Aorta (tissue), 5 donors: ENCODE data around the gene APOL4. TPM values are rescaled to one million over a fixed set of nuclear protein-coding genes. Genes with fewer than 3 reads are reported as not detected.

Experiments used
- ATAC-seq: fragments of 200-7000 bp; cut with Tn5 transposase; one replicate; pipeline ENCODE4 v1.9.1; 2022; ENCODE audit warnings: moderate library complexity; ENCODE audit not compliant: low FRiP score
- DNase-seq, 2 donors: peaks; one replicate each; pipeline ENCODE4 v3.0.0-alpha.2; 2020
- H3K27ac ChIP-seq, 2 donors: one replicate each; pipeline ENCODE4 v1.5.1; 2013; ENCODE audit warnings: low read length in 2 of 2, mild to moderate bottlenecking in 2 of 2, moderate library complexity in 2 of 2, control low read depth in 1 of 2, inconsistent platforms in 1 of 2, low read depth in 1 of 2
- H3K27me3 ChIP-seq, 2 donors: one replicate each; pipeline ENCODE4 v1.6.1; 2013; ENCODE audit warnings: control low read depth in 1 of 2, low read length in 1 of 2, mild to moderate bottlenecking in 1 of 2, moderate library complexity in 1 of 2; ENCODE audit not compliant: insufficient read depth in 2 of 2, control insufficient read depth in 1 of 2
- H3K36me3 ChIP-seq, 2 donors: one replicate each; pipeline ENCODE4 v1.6.1; 2013; ENCODE audit warnings: control low read depth in 1 of 2, low read length in 1 of 2, mild to moderate bottlenecking in 1 of 2; ENCODE audit not compliant: insufficient read depth in 2 of 2, control insufficient read depth in 1 of 2
- H3K4me1 ChIP-seq, 2 donors: one replicate each; pipeline ENCODE4 v1.6.1; 2013; ENCODE audit warnings: low read length in 2 of 2, control low read depth in 1 of 2, mild to moderate bottlenecking in 1 of 2, moderate library complexity in 1 of 2; ENCODE audit not compliant: insufficient read depth in 2 of 2, control insufficient read depth in 1 of 2
- H3K4me3 ChIP-seq, 2 donors: one replicate each; pipeline ENCODE4 v1.5.1; 2013; ENCODE audit warnings: low read length in 2 of 2, control low read depth in 1 of 2, mild to moderate bottlenecking in 1 of 2
- H3K9me3 ChIP-seq: one replicate; pipeline ENCODE4 v1.6.1; 2013; ENCODE audit warnings: mild to moderate bottlenecking, low read length; ENCODE audit not compliant: control insufficient read depth
- WGBS, 2 donors: extraction: QIAGEN DNeasy Blood & Tissue Kit; methylation state at CpG; one replicate each; pipeline ENCODE4 v1.1.7; 2013; 5-methylcytosine and 5-hydroxymethylcytosine counted together
- intact Hi-C, 2 donors: fragments of 100-400 bp; cut with DNase I; formaldehyde crosslinking; loops; one replicate each; pipeline versions ENCODE4 v1.14.2 to v1.15.0; 2022
- polyA plus RNA-seq, 2 donors: library from polyadenylated mRNA; stranded (reverse); fragments of 200-250 nt; gene quantifications; one replicate each; pipeline ENCODE4 v1.2.3, GENCODE V29; 2013
- total RNA-seq, 2 donors: library from RNA; stranded (reverse); fragmentation: NEBNext Ultra II Directional; extraction: Animal tissue kit (Norgen Biotek cat#: 25700); gene quantifications; one replicate each; pipeline ENCODE4 v1.2.1, GENCODE V29; 2021
- donor health status: healthy with polysubstance abuse.
- donor health status: Bipolar disorder and iron deficiency.
- donor health status: DM: no; HTN: no; CAD: no.
- donor health status: DM: no; HTN: no; CAD: no.
- donor health status: DM: yes; HTN: yes; CAD: no.

APOL4 gene
- total and polyA plus RNA-seq, 4 donors: 0.82 to 10.5 (median 4.4) TPM

DNA sequence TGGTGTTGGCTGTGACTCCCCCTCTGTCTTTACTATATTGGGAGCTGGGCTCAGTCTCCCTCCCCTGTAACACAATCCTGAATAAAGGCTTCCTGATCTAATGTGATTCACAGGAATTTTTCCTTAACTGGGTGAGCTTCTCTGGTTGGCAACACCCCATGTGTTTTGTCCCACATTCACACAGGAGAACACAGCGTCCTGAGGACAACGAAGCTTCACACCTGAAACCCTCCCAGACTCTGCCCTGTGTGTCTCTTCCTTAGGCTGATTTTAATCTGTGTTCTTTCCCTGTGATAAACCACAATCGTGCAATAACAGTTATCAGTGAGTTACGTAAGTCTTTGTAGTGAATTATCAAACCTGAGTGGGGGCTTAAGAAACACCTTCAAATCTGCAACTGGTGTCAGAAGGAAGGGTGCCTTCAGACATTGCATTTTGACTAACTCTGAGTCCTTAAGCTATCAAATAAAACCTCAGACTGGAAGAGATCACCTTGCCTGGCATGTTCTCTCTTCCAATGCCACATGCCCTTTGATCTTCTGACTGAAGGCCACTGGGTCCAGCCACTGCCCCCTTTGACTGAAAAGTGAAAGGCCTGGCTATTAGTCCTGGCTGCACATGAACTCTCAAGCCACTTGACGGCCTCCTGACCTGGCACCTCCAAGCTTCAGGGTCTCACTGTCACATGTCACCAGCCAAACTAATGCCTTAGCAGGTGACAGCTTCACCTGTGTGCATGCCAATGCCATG lies 58.4 kb downstream of the APOL4 start:
- no peaks in the 10 kb centered on the region for H3K27me3 ChIP-seq
- no peak overlapping the region for H3K27ac ChIP-seq
- DNase-seq (no peak), ATAC-seq (no peak)
- no peak overlapping the region for H3K4me3 ChIP-seq
- WGBS, 2 donors: 80 to 83% methylated on average over 5 of the region's 5 CpGs
- intact Hi-C loops: no loop called here
- no peaks in the 10 kb centered on the region for H3K9me3 ChIP-seq
- H3K4me1 ChIP-seq: no peaks in the 10 kb centered on the region
- H3K36me3 ChIP-seq: no peaks in the 10 kb centered on the region

DNA sequence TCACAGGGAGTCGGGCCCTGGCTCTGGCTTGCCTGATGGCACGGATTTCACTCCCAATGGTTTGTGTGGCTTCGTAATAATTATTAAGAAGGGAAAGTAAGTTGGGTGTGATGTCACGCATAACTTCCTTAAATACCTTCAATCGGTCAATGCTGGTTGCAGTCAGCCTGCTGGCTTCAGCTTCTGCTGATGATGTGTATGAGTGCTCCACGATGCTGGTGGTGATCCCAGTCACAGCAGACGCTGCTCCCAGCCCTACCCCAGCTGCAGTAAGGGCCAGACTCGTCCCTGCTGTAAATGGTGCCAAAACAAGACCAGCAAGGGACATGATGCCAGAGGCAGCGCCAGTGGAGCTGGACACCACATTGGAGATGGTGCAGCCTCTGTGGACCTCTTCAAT lies 60.1 kb downstream of the APOL4 start:
- intact Hi-C loops: no loop called here
- no peaks in the 10 kb centered on the region for H3K36me3 ChIP-seq
- no peaks in the 10 kb centered on the region for H3K4me1 ChIP-seq
- 80 to 84% methylated on average over 9 of the region's 9 CpGs for WGBS, 2 donors
- no peak overlapping the region for H3K27ac ChIP-seq
- H3K4me3 ChIP-seq: no peak overlapping the region
- DNase-seq (peak in 1 of 2 donors; percentile 37), ATAC-seq (no peak)
- no peaks in the 10 kb centered on the region for H3K27me3 ChIP-seq
- H3K9me3 ChIP-seq: no peaks in the 10 kb centered on the region

Other genes starting within 250 kb of the APOL4 start
- gene RBFOX2, start 173.0 kb downstream of the APOL4 start, total RNA-seq: 100 to 1,000 TPM; 117 to 152 TPM
- gene RBFOX2, start 173.0 kb downstream of the APOL4 start, polyA plus RNA-seq: 10 to 100 TPM; 29.9 to 42.5 TPM
- gene APOL3, start 41.1 kb downstream of the APOL4 start, total RNA-seq: 100 to 1,000 TPM in 1 of 2 donors, 10 to 100 TPM in 1; 67.7 to 113 TPM
- 10 to 100 TPM; 40.2 to 58.8 TPM for gene APOL3, start 41.1 kb downstream of the APOL4 start, polyA plus RNA-seq
- gene APOL2, start 37.7 kb upstream of the APOL4 start, total RNA-seq: 10 to 100 TPM; 42.0 to 62.8 TPM
- 10 to 100 TPM; 26.4 to 30.6 TPM for gene APOL2, start 37.7 kb upstream of the APOL4 start, polyA plus RNA-seq
- 10 to 100 TPM; 50.0 to 74.0 TPM for gene APOL1, start 51.3 kb upstream of the APOL4 start, total RNA-seq
- gene APOL1, start 51.3 kb upstream of the APOL4 start, polyA plus RNA-seq: 10 to 100 TPM; 14.1 to 36.5 TPM
- gene MYH9, start 186.2 kb upstream of the APOL4 start, total RNA-seq: 1,000 to 10,000 TPM; 1,564 to 1,890 TPM
- gene MYH9, start 186.2 kb upstream of the APOL4 start, polyA plus RNA-seq: 100 to 1,000 TPM; 170 to 572 TPM